ENCODE measurements around the gene LRP2.
"Not testable (repeated sequence)": the region's sequence is repeated elsewhere in the genome, so short reads cannot be mapped to it uniquely, and the experiment has no call there.

- TF ChIP-seq CTCF (IDR thresholded peaks at IDR 0.05; ENCODE audit: poor library complexity); EZH2 (IDR thresholded peaks at IDR 0.05; ENCODE audit: borderline replicate concordance): not testable (repeated sequence)
These were observed 37.2 kb upstream of the LRP2 start for GRCh38 chr2:169399491-169399890.

All from hepatocyte (in vitro differentiated cells).